22Rv1 (cell line): ENCODE results near the gene ZNF410.

Experiments used
- CTCF ChIP-seq: fragments of 450-650 bp; IDR thresholded peaks from 2 replicates; pipeline ENCODE4 v1.5.1; 2017; ENCODE audit warnings: mild to moderate bottlenecking
- ZFX ChIP-seq: fragments of 450-650 bp; IDR thresholded peaks from 2 replicates; pipeline ENCODE4 v1.6.1; 2017; ENCODE audit warnings: antibody characterized with exemption, borderline replicate concordance

GRCh38 chr14:73884438-73885190 is 2.0 kb upstream of the ZNF410 start:
- TF ChIP-seq CTCF: no peak
- no peak for TF ChIP-seq ZFX
